OCI-LY7 (cell line): ENCODE measurements around the gene AS3MT. TPM values are rescaled to one million over a fixed set of nuclear protein-coding genes. Genes with fewer than 3 reads are reported as not detected.

Experiments used
- BruUV-seq: library from RNA; stranded (reverse); fragments of 400-500 nt; replicated peaks from 2 replicates; lab custom pipeline; 2021; lab: Mats Ljungman, UMichigan
- CTCF ChIA-PET: fragments of 300-600 bp; sonication (Branson Sonifier 250); formaldehyde crosslinking; loops from one replicate; lab custom pipeline; 2022; ENCODE audit warnings: antibody characterized with exemption; ENCODE audit not compliant: unreplicated experiment; lab: Charles Lee
- POLR2A ChIA-PET: fragments of 300-600 bp; sonication (Branson Sonifier 250); formaldehyde crosslinking; loops from one replicate; lab custom pipeline; 2022; ENCODE audit warnings: antibody characterized with exemption; lab: Charles Lee
- DNase-seq: peaks from one replicate; pipeline ENCODE4 v3.0.0-alpha.2; 2015; ENCODE audit warnings: low spot score
- H2AFZ ChIP-seq: fragments of 200-600 bp; sonication (generic), shearing (Covaris generic); 2 replicates; pipeline ENCODE4 v1.6.1; 2014; ENCODE audit warnings: mild to moderate bottlenecking, antibody characterized with exemption, low read length, moderate library complexity
- H3K27ac ChIP-seq: fragments of 200-600 bp; sonication (generic); 2 replicates; pipeline ENCODE4 v1.5.1; 2014; ENCODE audit warnings: mixed run types, low read depth, mild to moderate bottlenecking, moderate library complexity, low read length, inconsistent platforms; ENCODE audit not compliant: poor library complexity, severe bottlenecking
- H3K36me3 ChIP-seq: fragments of 200-600 bp; sonication (generic); 2 replicates; pipeline ENCODE4 v1.6.1; 2014; ENCODE audit warnings: mild to moderate bottlenecking, antibody characterized with exemption, low read length, moderate library complexity, mixed read lengths; ENCODE audit not compliant: insufficient read depth
- H3K4me1 ChIP-seq: fragments of 200-600 bp; sonication (generic); 2 replicates; pipeline ENCODE4 v1.5.1; 2014; ENCODE audit warnings: mild to moderate bottlenecking, low read length; ENCODE audit not compliant: insufficient read depth, poor library complexity, severe bottlenecking
- H3K4me2 ChIP-seq: fragments of 200-600 bp; sonication (generic); 2 replicates; pipeline ENCODE4 v1.6.1; 2014; ENCODE audit warnings: mild to moderate bottlenecking, low read length
- H3K4me3 ChIP-seq: fragments of 200-600 bp; sonication (generic); 2 replicates; pipeline ENCODE4 v1.5.1; 2014; ENCODE audit warnings: mild to moderate bottlenecking, low read depth, low read length; ENCODE audit not compliant: poor library complexity, severe bottlenecking
- H3K79me2 ChIP-seq: fragments of 200-600 bp; sonication (generic); 2 replicates; pipeline ENCODE4 v1.6.1; 2016; ENCODE audit warnings: low read depth, mild to moderate bottlenecking, low read length, moderate library complexity, mixed read lengths; ENCODE audit not compliant: insufficient read depth
- H3K9me2 ChIP-seq: fragments of 200-600 bp; sonication (generic); 2 replicates; pipeline ENCODE4 v1.6.1; 2016; ENCODE audit warnings: mild to moderate bottlenecking, low read length, mixed read lengths; ENCODE audit not compliant: insufficient read depth
- H3K9me3 ChIP-seq: fragments of 200-600 bp; sonication (generic); 2 replicates; pipeline ENCODE4 v1.6.1; 2014; ENCODE audit warnings: mild to moderate bottlenecking, mixed run types, low read length, mixed read lengths
- H4K20me1 ChIP-seq: fragments of 200-600 bp; sonication (generic); 2 replicates; pipeline ENCODE4 v1.6.1; 2014; ENCODE audit warnings: mild to moderate bottlenecking, antibody characterized with exemption, low read length, moderate library complexity, mixed read lengths; ENCODE audit not compliant: insufficient read depth
- CTCF ChIP-seq: fragments of 200-600 bp; sonication (generic); conservative IDR thresholded peaks from 2 replicates; pipeline ENCODE4 v1.5.1; 2014; ENCODE audit warnings: mild to moderate bottlenecking, antibody characterized with exemption, low read length, moderate library complexity, mixed read lengths
- EZH2phosphoT487 ChIP-seq: fragments of 200-600 bp; sonication (generic); IDR thresholded peaks from 2 replicates; pipeline ENCODE4 v1.6.1; 2018; ENCODE audit warnings: low read depth, borderline replicate concordance, mild to moderate bottlenecking, mixed run types, antibody characterized with exemption, low read length, moderate library complexity, mixed read lengths
- intact Hi-C: fragments of 100-400 bp; cut with micrococcal nuclease; formaldehyde crosslinking; loops from one replicate; pipeline ENCODE4 v1.10.0; 2022; ENCODE audit not compliant: unreplicated experiment
- total RNA-seq, 2 experiments: library from RNA; depleted of rRNA in 1 of 2; stranded (reverse); fragments of >200 nt in 1 of 2; shearing (Covaris generic) in 1 of 2; gene quantifications; 2 replicates each; pipeline ENCODE4 v1.2.3, GENCODE V29; 2014 to 2022

AS3MT gene
- total RNA-seq, 2 experiments from 2014 or later: not detected

GRCh38 chr10:102832987-102833386 is 36.3 kb upstream of the AS3MT start:
- Histone ChIP-seq H3K4me1 (no peaks in the 10 kb centered on the region), H3K9me2 (no peaks in the 10 kb centered on the region), H3K36me3 (no peaks in the 10 kb centered on the region), H3K79me2 (no peaks in the 10 kb centered on the region), H2AFZ (no peak overlapping the region), H3K4me2 (no peak overlapping the region), H3K4me3 (no peak overlapping the region), H4K20me1 (no peaks in the 10 kb centered on the region), H3K9me3 (peaks cover 8% of the 10 kb centered on the region), H3K27ac (no peak overlapping the region)
- TF ChIP-seq EZH2phosphoT487: no peak
- TF ChIP-seq CTCF: no peak
- ChIA-PET CTCF (no interaction called here), POLR2A (interaction anchor here (0.6 kb wide), 1 partner anchor 205 kb away, joined by 3 read pairs; no protein-coding TSS in a partner anchor)
- intact Hi-C loops: no loop called here
- no peak for DNase-seq
- no TSS peak for BruUV-seq

- DNase-seq: no peak
- ChIA-PET CTCF (interaction anchor here (1.2 kb wide), 1 partner anchor 68 kb away, joined by 4 read pairs; no protein-coding TSS in a partner anchor), POLR2A (no interaction called here)
- H3K9me3 ChIP-seq: peaks cover 8% of the 10 kb centered on the region
- intact Hi-C loops: loop anchor here (2.0 kb wide), 1 partner anchor 235 kb away; no protein-coding TSS in a partner anchor
- H3K27ac ChIP-seq: no peak overlapping the region
- no peak overlapping the region for H2AFZ ChIP-seq
- BruUV-seq: no TSS peak
- H3K4me2 ChIP-seq: no peak overlapping the region
- no peaks in the 10 kb centered on the region for H3K36me3 ChIP-seq
- H3K4me3 ChIP-seq: no peak overlapping the region
- H3K9me2 ChIP-seq: no peaks in the 10 kb centered on the region
- H3K79me2 ChIP-seq: no peaks in the 10 kb centered on the region
- no peaks in the 10 kb centered on the region for H4K20me1 ChIP-seq
- TF ChIP-seq CTCF (no peak), EZH2phosphoT487 (no peak)
- no peaks in the 10 kb centered on the region for H3K4me1 ChIP-seq
These were observed 35.1 kb upstream of the AS3MT start for GRCh38 chr10:102834143-102834542.

GRCh38 chr10:102835007-102835482 is 34.2 kb upstream of the AS3MT start:
- Histone ChIP-seq H3K27ac (no peak overlapping the region), H3K4me1 (no peaks in the 10 kb centered on the region), H3K79me2 (no peaks in the 10 kb centered on the region), H2AFZ (no peak overlapping the region), H3K4me2 (no peak overlapping the region), H3K9me2 (no peaks in the 10 kb centered on the region), H3K4me3 (no peak overlapping the region), H4K20me1 (no peaks in the 10 kb centered on the region), H3K36me3 (no peaks in the 10 kb centered on the region), H3K9me3 (peaks cover 8% of the 10 kb centered on the region)
- BruUV-seq: no TSS peak
- peak; percentile 80 for DNase-seq
- ChIA-PET POLR2A (interaction anchor here (1.2 kb wide), 1 partner anchor 533 kb away, joined by 3 read pairs; the partner anchor contains the start of gene TAF5), CTCF (no interaction called here)
- intact Hi-C loops: loop anchor here (1.0 to 5.0 kb wide), 3 partner anchors 66 to 407 kb away; no protein-coding TSS in a partner anchor
- no peak for TF ChIP-seq EZH2phosphoT487
- TF ChIP-seq CTCF: peak; percentile 91
